ENCODE data around the gene PPFIBP1. TPM values are rescaled to one million over a fixed set of nuclear protein-coding genes. Genes with fewer than 3 reads are reported as not detected.

Gene PPFIBP1
- total and polyA plus RNA-seq, 2 of the 13 experiments (the other 11 are each of a cell fraction or from before 2014, with no cell fraction given): 16.2 to 21.8 TPM

DNA sequence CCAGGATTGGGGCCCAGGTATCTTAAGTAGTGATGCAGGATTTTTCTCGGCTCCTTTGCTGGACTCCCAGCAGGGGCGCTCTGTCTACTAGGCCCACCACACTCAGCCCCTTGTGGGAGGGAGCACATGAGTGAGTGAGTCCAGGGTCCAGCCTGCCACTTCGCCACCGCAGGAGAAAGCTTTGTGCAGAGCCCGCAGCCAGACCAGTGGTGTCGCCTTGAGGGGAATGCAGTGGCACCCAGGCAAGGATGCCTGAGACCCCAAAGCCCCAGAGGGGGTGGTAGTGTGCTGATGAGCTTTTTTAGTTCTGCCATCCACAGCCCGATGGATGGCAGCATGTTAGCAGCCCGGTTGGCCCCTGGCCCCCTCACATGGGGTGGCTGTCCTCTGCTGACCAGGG lies 181.3 kb downstream of the PPFIBP1 start (continued):
- peak; percentile 23; the same call in 1 of the 2 replicates for TF ChIP-seq HOXD1 (CRISPR knock-in tag; IDR thresholded peaks at IDR 0.05)
- TF ChIP-seq, protein P1, sequence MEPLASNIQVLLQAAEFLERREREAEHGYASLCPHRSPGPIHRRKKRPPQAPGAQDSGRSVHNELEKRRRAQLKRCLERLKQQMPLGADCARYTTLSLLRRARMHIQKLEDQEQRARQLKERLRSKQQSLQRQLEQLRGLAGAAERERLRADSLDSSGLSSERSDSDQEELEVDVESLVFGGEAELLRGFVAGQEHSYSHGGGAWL (CRISPR knock-in tag; IDR thresholded peaks at IDR 0.05): no peak
- peak; percentile 43; the same call in 1 of the 2 replicates for TF ChIP-seq NFKB2 (CRISPR knock-in tag; IDR thresholded peaks at IDR 0.05; ENCODE audit: borderline replicate concordance)
- TF ChIP-seq ZNF792 (CRISPR knock-in tag; IDR thresholded peaks at IDR 0.05): peak; percentile 53; the same call in 1 of the 2 replicates
- TF ChIP-seq, protein P2, sequence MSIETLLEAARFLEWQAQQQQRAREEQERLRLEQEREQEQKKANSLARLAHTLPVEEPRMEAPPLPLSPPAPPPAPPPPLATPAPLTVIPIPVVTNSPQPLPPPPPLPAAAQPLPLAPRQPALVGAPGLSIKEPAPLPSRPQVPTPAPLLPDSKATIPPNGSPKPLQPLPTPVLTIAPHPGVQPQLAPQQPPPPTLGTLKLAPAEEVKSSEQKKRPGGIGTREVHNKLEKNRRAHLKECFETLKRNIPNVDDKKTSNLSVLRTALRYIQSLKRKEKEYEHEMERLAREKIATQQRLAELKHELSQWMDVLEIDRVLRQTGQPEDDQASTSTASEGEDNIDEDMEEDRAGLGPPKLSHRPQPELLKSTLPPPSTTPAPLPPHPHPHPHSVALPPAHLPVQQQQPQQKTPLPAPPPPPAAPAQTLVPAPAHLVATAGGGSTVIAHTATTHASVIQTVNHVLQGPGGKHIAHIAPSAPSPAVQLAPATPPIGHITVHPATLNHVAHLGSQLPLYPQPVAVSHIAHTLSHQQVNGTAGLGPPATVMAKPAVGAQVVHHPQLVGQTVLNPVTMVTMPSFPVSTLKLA (IDR thresholded peaks at IDR 0.05): no peak
- TF ChIP-seq CBX2 (IDR thresholded peaks at IDR 0.05; ENCODE audit: low read depth, low read length): no peak
- TF ChIP-seq CBX2 (CRISPR knock-in tag; IDR thresholded peaks at IDR 0.05; ENCODE audit: low read depth): no peak
- TF ChIP-seq, protein P3, sequence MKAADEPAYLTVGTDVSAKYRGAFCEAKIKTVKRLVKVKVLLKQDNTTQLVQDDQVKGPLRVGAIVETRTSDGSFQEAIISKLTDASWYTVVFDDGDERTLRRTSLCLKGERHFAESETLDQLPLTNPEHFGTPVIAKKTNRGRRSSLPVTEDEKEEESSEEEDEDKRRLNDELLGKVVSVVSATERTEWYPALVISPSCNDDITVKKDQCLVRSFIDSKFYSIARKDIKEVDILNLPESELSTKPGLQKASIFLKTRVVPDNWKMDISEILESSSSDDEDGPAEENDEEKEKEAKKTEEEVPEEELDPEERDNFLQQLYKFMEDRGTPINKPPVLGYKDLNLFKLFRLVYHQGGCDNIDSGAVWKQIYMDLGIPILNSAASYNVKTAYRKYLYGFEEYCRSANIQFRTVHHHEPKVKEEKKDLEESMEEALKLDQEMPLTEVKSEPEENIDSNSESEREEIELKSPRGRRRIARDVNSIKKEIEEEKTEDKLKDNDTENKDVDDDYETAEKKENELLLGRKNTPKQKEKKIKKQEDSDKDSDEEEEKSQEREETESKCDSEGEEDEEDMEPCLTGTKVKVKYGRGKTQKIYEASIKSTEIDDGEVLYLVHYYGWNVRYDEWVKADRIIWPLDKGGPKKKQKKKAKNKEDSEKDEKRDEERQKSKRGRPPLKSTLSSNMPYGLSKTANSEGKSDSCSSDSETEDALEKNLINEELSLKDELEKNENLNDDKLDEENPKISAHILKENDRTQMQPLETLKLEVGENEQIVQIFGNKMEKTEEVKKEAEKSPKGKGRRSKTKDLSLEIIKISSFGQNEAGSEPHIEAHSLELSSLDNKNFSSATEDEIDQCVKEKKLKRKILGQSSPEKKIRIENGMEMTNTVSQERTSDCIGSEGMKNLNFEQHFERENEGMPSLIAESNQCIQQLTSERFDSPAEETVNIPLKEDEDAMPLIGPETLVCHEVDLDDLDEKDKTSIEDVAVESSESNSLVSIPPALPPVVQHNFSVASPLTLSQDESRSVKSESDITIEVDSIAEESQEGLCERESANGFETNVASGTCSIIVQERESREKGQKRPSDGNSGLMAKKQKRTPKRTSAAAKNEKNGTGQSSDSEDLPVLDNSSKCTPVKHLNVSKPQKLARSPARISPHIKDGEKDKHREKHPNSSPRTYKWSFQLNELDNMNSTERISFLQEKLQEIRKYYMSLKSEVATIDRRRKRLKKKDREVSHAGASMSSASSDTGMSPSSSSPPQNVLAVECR (CRISPR knock-in tag; IDR thresholded peaks at IDR 0.05; ENCODE audit: borderline replicate concordance): no peak; the same call in 1 of the 2 replicates
- no peak for TF ChIP-seq MIER3 (CRISPR knock-in tag; IDR thresholded peaks at IDR 0.05; ENCODE audit: borderline replicate concordance)
- no peak for TF ChIP-seq ZFP82 (CRISPR knock-in tag; IDR thresholded peaks at IDR 0.05; ENCODE audit: borderline replicate concordance)
- TF ChIP-seq RBM39 (IDR thresholded peaks at IDR 0.05; ENCODE audit: low read depth, low read length, poor library complexity, severe bottlenecking): peak; percentile 41
- no peak for TF ChIP-seq GFI1 (CRISPR knock-in tag; IDR thresholded peaks at IDR 0.05; ENCODE audit: borderline replicate concordance)
- TF ChIP-seq ZSCAN12 (CRISPR knock-in tag; IDR thresholded peaks at IDR 0.05): no peak
- TF ChIP-seq, protein P4, sequence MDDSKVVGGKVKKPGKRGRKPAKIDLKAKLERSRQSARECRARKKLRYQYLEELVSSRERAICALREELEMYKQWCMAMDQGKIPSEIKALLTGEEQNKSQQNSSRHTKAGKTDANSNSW (CRISPR knock-in tag; IDR thresholded peaks at IDR 0.05; ENCODE audit: borderline replicate concordance): no peak
- TF ChIP-seq, protein P5, sequence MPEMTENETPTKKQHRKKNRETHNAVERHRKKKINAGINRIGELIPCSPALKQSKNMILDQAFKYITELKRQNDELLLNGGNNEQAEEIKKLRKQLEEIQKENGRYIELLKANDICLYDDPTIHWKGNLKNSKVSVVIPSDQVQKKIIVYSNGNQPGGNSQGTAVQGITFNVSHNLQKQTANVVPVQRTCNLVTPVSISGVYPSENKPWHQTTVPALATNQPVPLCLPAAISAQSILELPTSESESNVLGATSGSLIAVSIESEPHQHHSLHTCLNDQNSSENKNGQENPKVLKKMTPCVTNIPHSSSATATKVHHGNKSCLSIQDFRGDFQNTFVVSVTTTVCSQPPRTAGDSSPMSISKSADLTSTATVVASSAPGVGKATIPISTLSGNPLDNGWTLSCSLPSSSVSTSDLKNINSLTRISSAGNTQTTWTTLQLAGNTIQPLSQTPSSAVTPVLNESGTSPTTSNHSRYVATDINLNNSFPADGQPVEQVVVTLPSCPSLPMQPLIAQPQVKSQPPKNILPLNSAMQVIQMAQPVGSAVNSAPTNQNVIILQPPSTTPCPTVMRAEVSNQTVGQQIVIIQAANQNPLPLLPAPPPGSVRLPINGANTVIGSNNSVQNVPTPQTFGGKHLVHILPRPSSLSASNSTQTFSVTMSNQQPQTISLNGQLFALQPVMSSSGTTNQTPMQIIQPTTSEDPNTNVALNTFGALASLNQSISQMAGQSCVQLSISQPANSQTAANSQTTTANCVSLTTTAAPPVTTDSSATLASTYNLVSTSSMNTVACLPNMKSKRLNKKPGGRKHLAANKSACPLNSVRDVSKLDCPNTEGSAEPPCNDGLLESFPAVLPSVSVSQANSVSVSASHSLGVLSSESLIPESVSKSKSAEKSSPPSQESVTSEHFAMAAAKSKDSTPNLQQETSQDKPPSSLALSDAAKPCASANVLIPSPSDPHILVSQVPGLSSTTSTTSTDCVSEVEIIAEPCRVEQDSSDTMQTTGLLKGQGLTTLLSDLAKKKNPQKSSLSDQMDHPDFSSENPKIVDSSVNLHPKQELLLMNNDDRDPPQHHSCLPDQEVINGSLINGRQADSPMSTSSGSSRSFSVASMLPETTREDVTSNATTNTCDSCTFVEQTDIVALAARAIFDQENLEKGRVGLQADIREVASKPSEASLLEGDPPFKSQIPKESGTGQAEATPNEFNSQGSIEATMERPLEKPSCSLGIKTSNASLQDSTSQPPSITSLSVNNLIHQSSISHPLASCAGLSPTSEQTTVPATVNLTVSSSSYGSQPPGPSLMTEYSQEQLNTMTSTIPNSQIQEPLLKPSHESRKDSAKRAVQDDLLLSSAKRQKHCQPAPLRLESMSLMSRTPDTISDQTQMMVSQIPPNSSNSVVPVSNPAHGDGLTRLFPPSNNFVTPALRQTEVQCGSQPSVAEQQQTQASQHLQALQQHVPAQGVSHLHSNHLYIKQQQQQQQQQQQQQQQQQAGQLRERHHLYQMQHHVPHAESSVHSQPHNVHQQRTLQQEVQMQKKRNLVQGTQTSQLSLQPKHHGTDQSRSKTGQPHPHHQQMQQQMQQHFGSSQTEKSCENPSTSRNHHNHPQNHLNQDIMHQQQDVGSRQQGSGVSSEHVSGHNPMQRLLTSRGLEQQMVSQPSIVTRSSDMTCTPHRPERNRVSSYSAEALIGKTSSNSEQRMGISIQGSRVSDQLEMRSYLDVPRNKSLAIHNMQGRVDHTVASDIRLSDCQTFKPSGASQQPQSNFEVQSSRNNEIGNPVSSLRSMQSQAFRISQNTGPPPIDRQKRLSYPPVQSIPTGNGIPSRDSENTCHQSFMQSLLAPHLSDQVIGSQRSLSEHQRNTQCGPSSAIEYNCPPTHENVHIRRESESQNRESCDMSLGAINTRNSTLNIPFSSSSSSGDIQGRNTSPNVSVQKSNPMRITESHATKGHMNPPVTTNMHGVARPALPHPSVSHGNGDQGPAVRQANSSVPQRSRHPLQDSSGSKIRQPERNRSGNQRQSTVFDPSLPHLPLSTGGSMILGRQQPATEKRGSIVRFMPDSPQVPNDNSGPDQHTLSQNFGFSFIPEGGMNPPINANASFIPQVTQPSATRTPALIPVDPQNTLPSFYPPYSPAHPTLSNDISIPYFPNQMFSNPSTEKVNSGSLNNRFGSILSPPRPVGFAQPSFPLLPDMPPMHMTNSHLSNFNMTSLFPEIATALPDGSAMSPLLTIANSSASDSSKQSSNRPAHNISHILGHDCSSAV (CRISPR knock-in tag; IDR thresholded peaks at IDR 0.05; ENCODE audit: borderline replicate concordance): no peak
- no peak for TF ChIP-seq ZNF451 (CRISPR knock-in tag; IDR thresholded peaks at IDR 0.05)
